WTC11 (cell line): ENCODE data around the gene KLHL41. TPM values are rescaled to one million over a fixed set of nuclear protein-coding genes. Genes with fewer than 3 reads are reported as not detected.

Source experiments
- ATAC-seq: fragments of 200-7000 bp; cut with Tn5 transposase; 2 replicates; pipeline ENCODE4 v1.10.0; 2021; ENCODE audit warnings: mild to moderate bottlenecking, moderate library complexity
- CTCF ChIA-PET: fragments of 300-600 bp; sonication (Branson Sonifier 250); formaldehyde crosslinking; loops from one replicate; lab custom pipeline; 2021; ENCODE audit warnings: antibody characterized with exemption; lab: Charles Lee
- POLR2A ChIA-PET: fragments of 350-600 bp; sonication (Branson Sonifier 250); formaldehyde crosslinking; loops from one replicate; lab custom pipeline; 2021; ENCODE audit warnings: antibody characterized with exemption; lab: Charles Lee
- DNase-seq: peaks from one replicate; pipeline ENCODE4 v3.0.0; 2021; ENCODE audit warnings: low spot score
- H3K27ac Mint-ChIP-seq: 2 replicates; pipeline ENCODE4 v1.8.0; 2021; ENCODE audit warnings: mixed read lengths
- H3K27me3 Mint-ChIP-seq: 2 replicates; pipeline ENCODE4 v1.8.0; 2021; ENCODE audit warnings: low read depth, mild to moderate bottlenecking, moderate library complexity, mixed read lengths
- H3K36me3 Mint-ChIP-seq: 2 replicates; pipeline ENCODE4 v1.8.0; 2021; ENCODE audit warnings: mixed read lengths
- H3K4me1 Mint-ChIP-seq: 2 replicates; pipeline ENCODE4 v1.8.0; 2022; ENCODE audit warnings: mixed read lengths
- H3K4me3 Mint-ChIP-seq: 2 replicates; pipeline ENCODE4 v1.8.0; 2021; ENCODE audit warnings: mild to moderate bottlenecking, moderate library complexity, mixed read lengths
- H3K9me3 Mint-ChIP-seq: 2 replicates; pipeline ENCODE4 v1.8.0; 2021; ENCODE audit warnings: mixed read lengths
- ATF1 ChIP-seq: sonication (generic); formaldehyde crosslinking; IDR thresholded peaks from 2 replicates; pipeline ENCODE4 v1.8.1; 2023; ENCODE audit warnings: mild to moderate bottlenecking, moderate library complexity, missing genetic modification reagents
- ATF6 ChIP-seq: sonication (generic); formaldehyde crosslinking; IDR thresholded peaks from 2 replicates; pipeline ENCODE4 v1.8.1; 2023; ENCODE audit warnings: mild to moderate bottlenecking, missing genetic modification reagents
- E2F1 ChIP-seq: sonication (generic); formaldehyde crosslinking; IDR thresholded peaks from 2 replicates; pipeline ENCODE4 v1.8.0; 2022; ENCODE audit warnings: mild to moderate bottlenecking, missing genetic modification reagents
- E2F5 ChIP-seq: sonication (generic); formaldehyde crosslinking; IDR thresholded peaks from 2 replicates; pipeline ENCODE4 v1.8.1; 2022; ENCODE audit warnings: mild to moderate bottlenecking, moderate library complexity, missing genetic modification reagents
- GABPB1 ChIP-seq: sonication (generic); formaldehyde crosslinking; IDR thresholded peaks from 2 replicates; pipeline ENCODE4 v1.8.1; 2023; ENCODE audit warnings: mild to moderate bottlenecking, missing genetic modification reagents
- GTF2I ChIP-seq: fragments of 250-450 bp; sonication (Bioruptor Pico); conservative IDR thresholded peaks from 2 replicates; pipeline ENCODE4 v1.4.0; 2021; ENCODE audit warnings: mild to moderate bottlenecking
- HMGA2 ChIP-seq: fragments of 250-450 bp; sonication (Bioruptor Pico); IDR thresholded peaks from 2 replicates; pipeline ENCODE4 v1.4.0; 2021; ENCODE audit warnings: mild to moderate bottlenecking, moderate library complexity
- HMGXB4 ChIP-seq: sonication (generic); formaldehyde crosslinking; IDR thresholded peaks from 2 replicates; pipeline ENCODE4 v1.8.1; 2023; ENCODE audit warnings: mild to moderate bottlenecking, moderate library complexity, missing genetic modification reagents
- NFE2L1 ChIP-seq: sonication (generic); formaldehyde crosslinking; IDR thresholded peaks from 2 replicates; pipeline ENCODE4 v1.8.1; 2023; ENCODE audit warnings: missing genetic modification reagents
- PREB ChIP-seq: sonication (generic); formaldehyde crosslinking; IDR thresholded peaks from 2 replicates; pipeline ENCODE4 v1.8.1; 2022; ENCODE audit warnings: mild to moderate bottlenecking, missing genetic modification reagents, moderate library complexity, borderline replicate concordance
- SMAD4 ChIP-seq: sonication (generic); formaldehyde crosslinking; IDR thresholded peaks from 2 replicates; pipeline ENCODE4 v1.8.0; 2022; ENCODE audit warnings: mild to moderate bottlenecking, missing genetic modification reagents
- SP1 ChIP-seq: sonication (generic); formaldehyde crosslinking; conservative IDR thresholded peaks from 2 replicates; pipeline ENCODE4 v1.8.1; 2022; ENCODE audit warnings: missing genetic modification reagents
- STAT6 ChIP-seq: sonication (generic); formaldehyde crosslinking; conservative IDR thresholded peaks from 2 replicates; pipeline ENCODE4 v1.8.1; 2023; ENCODE audit warnings: mild to moderate bottlenecking, low read depth, missing genetic modification reagents, moderate library complexity
- TP53 ChIP-seq: sonication (generic); formaldehyde crosslinking; IDR thresholded peaks from 2 replicates; pipeline ENCODE4 v1.8.1; 2023; ENCODE audit warnings: mild to moderate bottlenecking, missing genetic modification reagents
- ZNF317 ChIP-seq: sonication (generic); formaldehyde crosslinking; IDR thresholded peaks from 2 replicates; pipeline ENCODE4 v1.8.1; 2023; ENCODE audit warnings: low read depth, mild to moderate bottlenecking, moderate library complexity, missing genetic modification reagents, borderline replicate concordance
- ZNF425 ChIP-seq: fragments of 250-450 bp; sonication (Bioruptor Pico); conservative IDR thresholded peaks from 2 replicates; pipeline ENCODE4 v1.9.0; 2021; ENCODE audit warnings: mild to moderate bottlenecking
- ZNF671 ChIP-seq: fragments of 250-450 bp; sonication (Bioruptor Pico); IDR thresholded peaks from 2 replicates; pipeline ENCODE4 v1.8.0; 2021; ENCODE audit warnings: mild to moderate bottlenecking
- total RNA-seq: library from RNA; stranded (reverse); gene quantifications from 3 replicates; pipeline ENCODE4 v1.2.3, GENCODE V29; 2021

KLHL41 gene
- total RNA-seq, 1 experiment from 2014 or later = not detected

GRCh38 chr2:169480079-169480465 is 29.4 kb upstream of the KLHL41 start (continued):
- TF ChIP-seq HMGXB4 (CRISPR knock-in tag) = no peak

- CTCF ChIA-PET = interaction anchor here (0.6 kb wide), 1 partner anchor 33 kb away, joined by 5 read pairs; no protein-coding TSS in a partner anchor
- peaks cover 27% of the 10 kb centered on the region for H3K27me3 Mint-ChIP-seq
- no peak for ATAC-seq
Measured at GRCh38 chr2:169485650-169486138, 23.8 kb upstream of the KLHL41 start.

GRCh38 chr2:169486487-169486886 is 23.0 kb upstream of the KLHL41 start:
- Mint-ChIP-seq H3K4me1 (no peaks in the 10 kb centered on the region), H3K27ac (no peak overlapping the region), H3K4me3 (no peak overlapping the region), H3K36me3 (no peaks in the 10 kb centered on the region), H3K9me3 (peaks cover 5% of the 10 kb centered on the region), H3K27me3 (peaks cover 19% of the 10 kb centered on the region)
- ChIA-PET CTCF (no interaction called here), POLR2A (no interaction called here)
- TF ChIP-seq E2F5 (CRISPR knock-in tag) (no peak), ZNF671 (CRISPR knock-in tag) (no peak), ZNF317 (CRISPR knock-in tag) (no peak), ZNF425 (CRISPR knock-in tag) (no peak), SP1 (CRISPR knock-in tag) (no peak), ATF1 (CRISPR knock-in tag) (no peak), ATF6 (CRISPR knock-in tag) (no peak), SMAD4 (no peak), PREB (CRISPR knock-in tag) (no peak)
- DNase-seq (no peak), ATAC-seq (no peak)

More at GRCh38 chr2:169485650-169486138, 23.8 kb upstream of the KLHL41 start:
- no peak for DNase-seq
- no peak overlapping the region for H3K4me3 Mint-ChIP-seq
- peaks cover 2% of the 10 kb centered on the region for H3K9me3 Mint-ChIP-seq
- POLR2A ChIA-PET = no interaction called here
- TF ChIP-seq TP53 (no peak), SP1 (CRISPR knock-in tag) (no peak)
- TF ChIP-seq, all 79 proteins: peak for 0
- Mint-ChIP-seq H3K27ac (no peak overlapping the region), H3K4me1 (no peaks in the 10 kb centered on the region), H3K36me3 (no peaks in the 10 kb centered on the region)

GRCh38 chr2:169490834-169491233 is 18.7 kb upstream of the KLHL41 start:
- Mint-ChIP-seq H3K36me3 (no peaks in the 10 kb centered on the region), H3K9me3 (peaks cover 5% of the 10 kb centered on the region), H3K4me1 (no peaks in the 10 kb centered on the region), H3K27ac (no peak overlapping the region), H3K27me3 (no peaks in the 10 kb centered on the region), H3K4me3 (no peak overlapping the region)
- no peak for DNase-seq
- CTCF ChIA-PET = no interaction called here
- ATAC-seq = no peak
- POLR2A ChIA-PET = no interaction called here
- TF ChIP-seq E2F5 (CRISPR knock-in tag) (no peak), GTF2I (CRISPR knock-in tag) (no peak), HMGA2 (CRISPR knock-in tag) (no peak), E2F1 (CRISPR knock-in tag) (no peak), STAT6 (no peak), NFE2L1 (no peak), GABPB1 (CRISPR knock-in tag) (no peak)
